ENCODE results near the gene SHFL.

The SHFL gene

DNA sequence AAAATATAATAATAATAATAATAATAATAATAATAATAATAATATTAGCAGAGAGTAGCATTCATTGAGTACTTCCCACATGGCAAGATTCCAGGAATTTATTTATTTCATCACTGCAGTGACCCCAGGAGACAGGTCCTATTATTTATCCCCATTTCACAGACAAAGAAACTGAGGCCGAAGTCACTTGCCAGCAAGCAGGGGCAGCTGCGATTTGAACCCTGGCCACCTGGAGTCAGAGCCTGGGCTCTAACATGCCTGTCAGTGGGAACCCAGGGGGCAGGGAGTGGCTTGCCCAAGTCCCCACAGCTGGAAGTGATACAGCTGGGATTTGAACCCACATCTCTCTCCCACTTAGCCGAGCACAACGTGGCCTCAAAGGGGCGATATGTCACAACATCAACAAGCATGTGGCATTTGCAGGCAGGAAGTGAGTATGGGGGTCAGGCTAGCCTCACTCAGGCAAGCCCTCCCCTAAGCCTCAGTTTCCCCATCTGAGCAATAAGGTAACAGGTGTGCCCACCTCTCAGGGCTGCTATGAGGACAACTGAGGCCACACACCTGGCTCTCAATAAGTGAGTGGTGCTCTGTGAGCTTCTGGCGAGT, 2.9 kb downstream of the SHFL start:
- no peak for DNase-seq

- DNase-seq = no peak
Observed at GRCh38 chr19:10089801-10090375, 3.8 kb downstream of the SHFL start.

DNA sequence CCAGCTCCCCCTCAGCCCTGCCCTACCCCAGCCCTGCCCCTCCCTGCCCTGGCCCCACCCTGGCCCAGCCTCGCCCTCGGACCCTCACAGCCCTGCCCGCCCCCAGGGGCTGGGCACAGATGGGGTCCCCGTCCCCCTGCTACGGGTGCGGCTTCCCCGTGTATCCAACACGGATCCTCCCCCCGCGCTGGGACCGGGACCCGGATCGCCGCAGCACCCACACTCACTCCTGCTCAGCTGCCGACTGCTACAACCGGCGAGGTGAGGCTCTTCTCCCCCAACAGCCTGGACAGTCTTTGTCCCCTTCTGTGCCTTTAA, 5.2 kb downstream of the SHFL start:
- no peak for DNase-seq

DNA sequence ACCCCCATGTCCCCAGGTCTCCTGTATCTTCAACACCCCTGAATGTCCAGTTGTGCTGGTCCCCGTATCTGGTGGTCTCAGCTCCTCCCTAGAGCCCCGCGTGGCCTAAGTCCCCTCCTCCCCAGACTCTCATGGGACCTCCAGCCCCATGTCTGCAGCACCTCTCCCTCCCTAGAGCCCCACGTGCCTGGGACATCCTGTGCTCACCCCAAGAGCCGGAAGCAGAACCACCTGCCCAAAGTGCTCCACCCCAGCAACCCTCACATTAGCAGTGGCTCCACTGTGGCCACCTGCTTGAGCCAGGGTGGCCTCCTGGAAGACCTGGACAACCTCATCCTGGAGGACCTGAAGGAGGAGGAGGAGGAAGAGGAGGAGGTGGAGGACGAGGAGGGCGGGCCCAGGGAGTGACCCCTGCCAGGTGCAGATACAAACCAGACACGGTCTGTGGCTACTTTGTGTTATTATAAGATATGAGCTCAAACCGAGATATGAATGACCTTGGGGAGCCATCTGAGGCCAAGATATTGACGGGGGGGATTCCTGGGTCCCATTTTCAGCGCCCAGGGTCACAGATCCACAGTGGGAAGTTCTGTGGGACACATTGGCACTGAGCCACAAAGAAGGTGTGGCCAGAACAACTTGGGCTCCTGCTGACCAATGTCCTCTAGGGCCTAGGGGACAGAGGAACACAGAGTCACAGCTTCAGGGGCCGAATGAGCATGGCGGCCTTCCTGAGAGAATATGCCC, 6.0 kb downstream of the SHFL start:
- no peak for DNase-seq

DNA sequence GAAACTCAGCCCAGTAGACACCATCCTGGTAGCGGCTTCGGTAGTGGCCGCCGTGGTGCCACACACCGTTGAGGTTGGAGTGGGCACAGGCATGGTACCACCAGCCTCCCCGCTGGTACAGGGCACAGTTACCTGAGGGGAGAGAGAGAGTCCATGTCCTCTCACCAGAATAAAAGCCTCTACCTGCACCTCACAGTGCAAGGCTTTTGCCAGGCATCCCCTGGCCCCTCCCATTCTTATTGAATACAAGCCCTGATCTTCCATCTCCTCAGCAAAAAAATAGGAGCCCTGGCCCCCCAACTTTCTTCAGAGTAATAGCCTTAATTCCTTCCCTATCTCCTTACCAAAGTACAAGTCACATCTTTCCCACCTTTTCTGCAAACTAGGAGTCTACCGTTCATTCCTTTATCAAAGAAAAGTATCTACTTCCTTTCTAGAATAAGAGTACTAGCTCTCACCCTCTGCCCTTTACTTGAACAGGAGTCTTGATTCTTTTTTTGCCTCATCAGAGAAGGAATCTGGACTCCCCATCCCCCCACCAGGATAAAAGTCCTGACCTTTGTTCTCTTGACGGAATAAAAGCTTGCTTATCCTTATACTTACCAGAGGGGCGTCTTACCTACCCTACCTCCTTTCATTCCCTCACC, 6.7 kb downstream of the SHFL start:
- no peak for DNase-seq

GRCh38 chr19:10093295-10094186, 7.4 kb downstream of the SHFL start:
- DNase-seq = no peak

GRCh38 chr19:10095622-10095947, 9.5 kb downstream of the SHFL start:
- no peak for DNase-seq

- DNase-seq = peak; percentile 96
Observed at GRCh38 chr19:10095948-10096614, 10.0 kb downstream of the SHFL start.

DNA sequence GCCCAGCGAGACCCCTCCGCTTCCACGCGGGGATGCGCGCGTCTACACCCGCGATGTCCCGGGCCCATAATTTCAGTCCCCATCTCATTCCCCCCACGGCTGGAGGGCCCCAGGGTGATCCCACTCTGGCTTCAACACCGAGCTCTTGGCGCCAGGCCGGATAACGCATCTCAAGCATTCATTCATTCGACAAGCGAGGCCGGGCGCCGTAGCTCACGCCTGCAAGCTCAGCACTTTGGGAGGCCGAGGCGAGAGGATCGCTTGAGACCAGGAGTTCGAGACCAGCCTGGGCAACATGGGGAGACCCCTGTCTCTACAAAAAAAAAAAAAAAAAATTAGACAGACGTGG, 10.5 kb downstream of the SHFL start:
- DNase-seq = no peak

- no peak for DNase-seq
Observed at GRCh38 chr19:10100163-10100785, 14.2 kb downstream of the SHFL start.

GRCh38 chr19:10102787-10103236, 16.7 kb downstream of the SHFL start:
- no peak for DNase-seq

- DNase-seq = no peak
Observed at GRCh38 chr19:10104130-10104513, 18.0 kb downstream of the SHFL start.

DNA sequence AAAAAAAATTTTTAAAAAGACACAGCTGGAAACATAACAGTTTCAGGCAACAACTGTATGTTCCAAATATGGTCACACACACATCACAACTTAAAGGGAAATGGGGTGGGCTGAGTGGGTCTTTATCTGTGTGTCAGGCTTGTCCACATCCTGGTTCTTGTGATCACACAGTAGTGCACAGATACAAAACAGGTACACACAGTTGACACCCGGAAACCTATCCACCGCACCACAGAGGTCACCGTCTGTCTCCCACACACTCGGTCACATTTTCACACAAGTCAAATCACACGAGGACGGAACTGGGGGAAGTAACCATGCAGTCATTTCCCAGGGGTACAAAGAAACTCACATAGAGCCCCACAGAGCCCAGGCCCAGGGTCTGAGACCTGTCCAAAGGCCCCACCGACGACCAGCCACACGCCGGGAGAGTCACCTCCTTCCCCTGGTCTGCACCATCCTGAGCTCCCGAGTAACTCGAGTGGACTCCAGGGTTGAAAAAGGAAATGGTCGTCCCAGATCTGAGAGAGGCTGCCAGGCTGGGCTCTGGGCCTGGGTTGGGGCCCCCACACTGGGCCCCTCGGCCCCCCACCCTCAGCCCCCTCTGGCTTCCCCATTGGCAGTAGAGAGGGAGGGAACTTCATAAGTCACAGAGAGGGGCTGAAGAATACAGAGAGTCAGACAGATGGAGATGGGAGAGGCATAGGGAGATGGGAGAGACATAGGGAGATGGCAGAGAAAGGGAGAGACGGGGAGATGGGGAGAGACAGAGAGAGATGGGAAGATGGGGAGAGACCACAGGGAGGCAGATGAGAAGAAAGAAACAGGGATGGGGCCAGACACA, 18.8 kb downstream of the SHFL start:
- no peak for DNase-seq

DNA sequence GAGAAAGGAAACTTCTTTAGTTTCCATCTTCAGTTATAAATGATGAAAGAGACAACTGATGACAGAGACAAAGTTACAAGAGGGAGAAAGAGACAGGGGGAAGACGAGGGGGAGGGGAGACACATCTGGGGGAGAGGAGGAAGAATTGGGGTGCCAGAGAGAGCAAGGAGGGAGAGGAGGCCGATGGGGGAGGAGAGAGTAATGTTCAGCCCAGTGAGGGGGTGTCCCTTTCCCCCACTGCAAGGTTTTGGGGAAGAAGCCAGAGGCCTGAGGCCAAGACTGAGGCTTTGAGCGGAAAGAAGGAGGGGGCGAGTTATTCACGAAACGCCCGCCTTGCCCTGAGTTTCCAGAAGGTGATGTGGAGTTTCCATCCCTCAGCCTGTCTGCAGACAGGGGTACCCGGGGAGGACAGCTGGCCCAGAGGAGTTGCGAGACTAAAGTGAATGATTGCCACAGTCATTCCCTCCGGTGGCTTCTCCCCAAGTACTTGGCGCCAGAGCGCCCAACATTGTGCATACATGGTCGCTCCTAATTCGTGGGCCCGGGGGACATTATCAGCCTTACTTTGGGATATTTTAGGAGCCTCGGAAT, 19.5 kb downstream of the SHFL start:
- DNase-seq = no peak

DNA sequence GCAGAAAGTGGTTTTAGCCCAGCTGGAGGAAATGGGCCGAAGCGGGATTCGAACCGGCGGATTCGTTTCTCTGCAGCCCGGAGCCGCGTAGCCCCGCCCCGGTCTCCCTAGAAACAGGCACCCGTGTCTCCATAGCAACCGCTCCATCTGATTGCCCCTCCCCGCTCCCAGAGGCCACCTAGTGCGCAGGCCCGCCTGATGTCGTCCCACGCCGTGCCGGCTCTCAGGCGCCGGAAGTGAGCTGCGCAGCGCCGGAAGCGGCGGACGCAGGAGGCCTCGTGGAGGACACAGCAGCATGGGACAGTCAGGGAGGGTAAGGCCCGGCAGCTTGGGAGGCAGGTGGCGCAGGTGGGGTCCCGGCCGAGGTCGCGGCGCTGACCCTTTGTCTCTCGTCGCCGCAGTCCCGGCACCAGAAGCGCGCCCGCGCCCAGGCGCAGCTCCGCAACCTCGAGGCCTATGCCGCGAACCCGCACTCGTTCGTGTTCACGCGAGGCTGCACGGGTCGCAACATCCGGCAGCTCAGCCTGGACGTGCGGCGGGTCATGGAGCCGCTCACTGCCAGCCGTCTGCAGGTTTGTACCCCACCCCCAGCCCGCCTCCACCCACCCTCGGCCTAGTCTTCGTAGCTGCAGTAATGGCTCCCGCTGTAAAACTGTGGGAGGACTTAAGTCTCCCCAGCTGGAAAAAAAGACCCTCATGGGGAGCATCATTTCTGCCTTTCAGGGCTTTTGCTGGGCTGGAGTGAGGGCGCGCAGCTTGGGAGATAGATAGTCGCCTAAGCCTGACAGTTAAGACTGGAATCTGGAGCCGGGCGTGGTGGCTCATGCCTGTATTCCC, 20.2 kb downstream of the SHFL start, which contains the start of gene PPAN:
Gene PPAN (plus strand): TSS at position 263 of the 837 bp plus-strand sequence. CDS start 33 bp downstream, at position 296.
- peak; percentile 100 for DNase-seq

DNA sequence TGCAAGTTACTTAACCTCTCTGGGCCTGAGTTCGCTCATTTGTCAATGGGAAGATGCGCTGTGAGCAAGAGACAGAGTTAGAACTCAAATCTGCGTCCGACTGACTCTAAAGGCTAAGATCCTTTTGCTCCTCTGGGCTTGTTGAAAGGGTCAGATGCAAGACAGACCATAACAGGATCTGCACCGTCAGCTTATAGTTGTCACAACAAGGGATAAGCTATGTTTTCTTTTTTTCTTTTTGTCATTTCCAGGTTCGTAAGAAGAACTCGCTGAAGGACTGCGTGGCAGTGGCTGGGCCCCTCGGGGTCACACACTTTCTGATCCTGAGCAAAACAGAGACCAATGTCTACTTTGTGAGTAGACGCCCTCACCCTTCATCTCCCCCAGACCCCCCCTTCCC, 21.1 kb downstream of the SHFL start:
- DNase-seq = no peak

GRCh38 chr19:10107817-10108367, 21.8 kb downstream of the SHFL start:
- no peak for DNase-seq

GRCh38 chr19:10109528-10109927, 23.4 kb downstream of the SHFL start:
- no peak for DNase-seq
